B cell (primary cell): ENCODE results near the gene GIMAP6. TPM values are rescaled to one million over a fixed set of nuclear protein-coding genes. Genes with fewer than 3 reads are reported as not detected.
"Not testable (repeated sequence)": the region's sequence is repeated elsewhere in the genome, so short reads cannot be mapped to it uniquely, and the experiment has no call there.

Experiments
- ATAC-seq: fragments of 200-7000 bp; cut with Tn5 transposase; one replicate; pipeline ENCODE4 v1.10.0; 2021; ENCODE audit warnings: low read depth, mild to moderate bottlenecking, moderate number of reproducible peaks, moderate library complexity
- CTCF ChIA-PET: fragments of 350-600 bp; sonication (Branson Sonifier 250); formaldehyde crosslinking; loops from one replicate; lab custom pipeline; 2021; ENCODE audit warnings: antibody characterized with exemption, inconsistent platforms; lab: Charles Lee
- POLR2A ChIA-PET: fragments of 350-600 bp; sonication (Branson Sonifier 250); formaldehyde crosslinking; loops from one replicate; lab custom pipeline; 2021; ENCODE audit warnings: antibody characterized with exemption; lab: Charles Lee
- DNase-seq: peaks from one replicate; pipeline ENCODE4 v3.0.0; 2013
- H2AFZ ChIP-seq: 2 replicates; pipeline ENCODE4 v1.6.1; 2012; ENCODE audit warnings: mild to moderate bottlenecking, low read depth, low read length; ENCODE audit not compliant: insufficient read depth, poor library complexity, severe bottlenecking
- H3K27ac ChIP-seq, 2 donors: 1 replicate in 1 of 2; 2 replicates in 1 of 2; pipeline ENCODE4 v1.5.1; 2012 to 2013; ENCODE audit warnings: low read length in 2 of 2, mild to moderate bottlenecking in 2 of 2, moderate library complexity in 1 of 2
- H3K27me3 ChIP-seq, 4 experiments: fragments of 200-600 bp in 1 of 4; sonication (generic) in 1 of 4; replicated peaks in 1 of 4; 1 replicate in 2 of 4; 2 replicates in 2 of 4; pipeline versions ENCODE4 v1.6.1 to v1.7.0; 2013 to 2016; ENCODE audit warnings: low read length in 3 of 4, mild to moderate bottlenecking in 2 of 4, mixed read lengths in 1 of 4, moderate library complexity in 1 of 4; ENCODE audit not compliant: insufficient read depth in 4 of 4, control insufficient read depth in 3 of 4; ENCODE audit errors: control extremely low read depth in 1 of 4
- H3K36me3 ChIP-seq, 2 experiments: replicated peaks in 1 of 2; 1 replicate in 1 of 2; 2 replicates in 1 of 2; pipeline versions ENCODE4 v1.6.1 to v1.7.1; 2013; ENCODE audit warnings: low read length in 1 of 2; ENCODE audit not compliant: insufficient read depth in 2 of 2, control insufficient read depth in 1 of 2; ENCODE audit errors: control extremely low read depth in 1 of 2, extremely low read depth in 1 of 2
- H3K4me1 ChIP-seq, 2 donors: fragments of 200-600 bp in 1 of 2; sonication (generic) in 1 of 2; 1 replicate in 1 of 2; 2 replicates in 1 of 2; pipeline versions ENCODE4 v1.5.1 to v1.6.1; 2013 to 2017; ENCODE audit warnings: low read length in 2 of 2; ENCODE audit not compliant: control insufficient read depth in 2 of 2, insufficient read depth in 2 of 2
- H3K4me2 ChIP-seq: replicated peaks from 2 replicates; pipeline ENCODE3; 2012; ENCODE audit warnings: mild to moderate bottlenecking, low read depth, low read length; ENCODE audit not compliant: poor library complexity, severe bottlenecking
- H3K4me3 ChIP-seq, 5 experiments: fragments of 200-600 bp in 1 of 5; sonication (generic) in 1 of 5; 1 replicate in 3 of 5; 2 replicates in 2 of 5; pipeline versions ENCODE4 v1.5.1 to v1.7.0; 2011 to 2016; ENCODE audit warnings: low read length in 4 of 5, mild to moderate bottlenecking in 4 of 5, low read depth in 2 of 5, control low read depth in 1 of 5, moderate library complexity in 1 of 5; ENCODE audit not compliant: insufficient read depth in 1 of 5; ENCODE audit errors: control extremely low read depth in 1 of 5, extremely low read depth in 1 of 5
- H3K79me2 ChIP-seq: fragments of 200-600 bp; sonication (generic); one replicate; pipeline ENCODE4 v1.6.0; 2016; ENCODE audit warnings: low read length; ENCODE audit not compliant: control insufficient read depth, insufficient read depth
- H3K9ac ChIP-seq: fragments of 200-600 bp; sonication (generic); 2 replicates; pipeline ENCODE4 v1.6.1; 2017; ENCODE audit warnings: mild to moderate bottlenecking, low read length, moderate library complexity
- H3K9me3 ChIP-seq, 3 donors: one replicate each; pipeline versions ENCODE4 v1.6.1 to v1.7.1; 2013; ENCODE audit warnings: low read length in 2 of 3; ENCODE audit not compliant: control insufficient read depth in 2 of 3, insufficient read depth in 1 of 3; ENCODE audit errors: control extremely low read depth in 1 of 3
- H4K20me1 ChIP-seq: 2 replicates; pipeline ENCODE4 v1.6.0; 2012; ENCODE audit warnings: mild to moderate bottlenecking, low read length; ENCODE audit not compliant: insufficient read depth, control insufficient read depth, poor library complexity, severe bottlenecking
- H3K27ac Mint-ChIP-seq: one replicate; pipeline ENCODE4 v1.8.0; 2021; ENCODE audit warnings: mixed read lengths
- H3K27me3 Mint-ChIP-seq: one replicate; pipeline ENCODE4 v1.8.0; 2021; ENCODE audit warnings: mixed read lengths
- H3K4me1 Mint-ChIP-seq: one replicate; pipeline ENCODE4 v1.8.0; 2021; ENCODE audit warnings: mixed read lengths
- H3K4me3 Mint-ChIP-seq: one replicate; pipeline ENCODE4 v1.8.0; 2021; ENCODE audit warnings: mixed read lengths
- H3K9me3 Mint-ChIP-seq: one replicate; pipeline ENCODE4 v1.8.0; 2022; ENCODE audit warnings: mixed read lengths; ENCODE audit not compliant: insufficient read depth
- EZH2 ChIP-seq: IDR thresholded peaks from 2 replicates; pipeline ENCODE4 v1.6.1; 2012; ENCODE audit warnings: borderline replicate concordance, low read depth, mild to moderate bottlenecking, moderate library complexity, low read length; ENCODE audit not compliant: insufficient read depth, poor library complexity, severe bottlenecking
- WGBS: methylation state at CpG from one replicate; pipeline ENCODE4 v1.1.5; 2013; ENCODE audit warnings: missing lambda C conversion rate; ENCODE audit not compliant: insufficient coverage; 5-methylcytosine and 5-hydroxymethylcytosine counted together
- intact Hi-C: fragments of 100-400 bp; cut with micrococcal nuclease; formaldehyde crosslinking; loops from one replicate; pipeline ENCODE4 v1.10.0; 2022
- polyA plus RNA-seq: library from polyadenylated mRNA; depleted of rRNA; stranded (reverse); fragments of >200 nt; gene quantifications from 2 replicates; pipeline ENCODE4 v1.2.3, GENCODE V29; 2012
- total RNA-seq, 2 donors: library from RNA; stranded (reverse); fragments of 120-200 nt in 1 of 2; gene quantifications; 1 replicate in 1 of 2; 2 replicates in 1 of 2; pipeline versions ENCODE4 v1.2.3 to v1.2.4, GENCODE V29; 2013 to 2022
- TF ChIP-seq, protein P1 (sequence below): fragments of 200-600 bp; IDR thresholded peaks from one replicate; pipeline ENCODE4 v1.8.0; 2022; ENCODE audit warnings: antibody characterized with exemption, mild to moderate bottlenecking

GIMAP6 gene
- total and polyA plus RNA-seq, 2 donors (not counting 1 experiment from before 2014, with no cell fraction given), result 0.39 to 0.45 TPM

DNA sequence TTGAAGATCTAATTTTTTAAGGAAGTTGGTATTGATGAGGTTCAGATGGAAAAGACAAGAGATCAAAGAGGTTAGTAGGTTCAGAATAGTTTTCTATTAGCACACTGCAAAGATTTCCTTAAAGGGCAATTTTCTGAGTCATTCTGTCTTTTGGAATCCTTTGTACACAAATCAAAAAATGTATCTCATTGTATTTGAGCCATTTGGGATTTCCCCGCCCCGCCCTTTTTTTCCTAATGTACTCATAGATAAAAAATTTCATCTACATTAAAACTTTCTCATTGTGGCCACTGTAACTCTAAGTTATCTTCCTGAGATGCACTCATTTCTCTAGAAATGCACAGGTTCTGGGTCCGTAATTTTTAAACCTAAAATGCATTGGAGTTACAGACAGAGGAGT is 12.1 kb downstream of the GIMAP6 start:
- Histone ChIP-seq H3K79me2 (no peaks in the 10 kb centered on the region), H3K27me3 (no peaks in the 10 kb centered on the region), H3K4me2 (no peak overlapping the region), H2AFZ (no peak overlapping the region), H3K9ac (no peak overlapping the region), H3K36me3 (no peaks in the 10 kb centered on the region), H3K27ac (no peak overlapping the region), H3K4me1 (no peaks in the 10 kb centered on the region), H3K9me3 (no peaks in the 10 kb centered on the region), H3K4me3 (no peak overlapping the region), H4K20me1 (no peaks in the 10 kb centered on the region)
- no peak for DNase-seq
- Mint-ChIP-seq H3K27ac (no peak overlapping the region), H3K4me1 (no peaks in the 10 kb centered on the region), H3K27me3 (peaks cover 8% of the 10 kb centered on the region), H3K4me3 (no peak overlapping the region), H3K9me3 (no peaks in the 10 kb centered on the region)
- ChIA-PET CTCF (no interaction called here), POLR2A (no interaction called here)
- intact Hi-C loops, result no loop called here
- no peak for ATAC-seq
- 86% methylated on average over 3 of the region's 3 CpGs for WGBS
- no peak for TF ChIP-seq EZH2
- TF ChIP-seq, protein P1, sequence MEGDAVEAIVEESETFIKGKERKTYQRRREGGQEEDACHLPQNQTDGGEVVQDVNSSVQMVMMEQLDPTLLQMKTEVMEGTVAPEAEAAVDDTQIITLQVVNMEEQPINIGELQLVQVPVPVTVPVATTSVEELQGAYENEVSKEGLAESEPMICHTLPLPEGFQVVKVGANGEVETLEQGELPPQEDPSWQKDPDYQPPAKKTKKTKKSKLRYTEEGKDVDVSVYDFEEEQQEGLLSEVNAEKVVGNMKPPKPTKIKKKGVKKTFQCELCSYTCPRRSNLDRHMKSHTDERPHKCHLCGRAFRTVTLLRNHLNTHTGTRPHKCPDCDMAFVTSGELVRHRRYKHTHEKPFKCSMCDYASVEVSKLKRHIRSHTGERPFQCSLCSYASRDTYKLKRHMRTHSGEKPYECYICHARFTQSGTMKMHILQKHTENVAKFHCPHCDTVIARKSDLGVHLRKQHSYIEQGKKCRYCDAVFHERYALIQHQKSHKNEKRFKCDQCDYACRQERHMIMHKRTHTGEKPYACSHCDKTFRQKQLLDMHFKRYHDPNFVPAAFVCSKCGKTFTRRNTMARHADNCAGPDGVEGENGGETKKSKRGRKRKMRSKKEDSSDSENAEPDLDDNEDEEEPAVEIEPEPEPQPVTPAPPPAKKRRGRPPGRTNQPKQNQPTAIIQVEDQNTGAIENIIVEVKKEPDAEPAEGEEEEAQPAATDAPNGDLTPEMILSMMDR, result no peak

DNA sequence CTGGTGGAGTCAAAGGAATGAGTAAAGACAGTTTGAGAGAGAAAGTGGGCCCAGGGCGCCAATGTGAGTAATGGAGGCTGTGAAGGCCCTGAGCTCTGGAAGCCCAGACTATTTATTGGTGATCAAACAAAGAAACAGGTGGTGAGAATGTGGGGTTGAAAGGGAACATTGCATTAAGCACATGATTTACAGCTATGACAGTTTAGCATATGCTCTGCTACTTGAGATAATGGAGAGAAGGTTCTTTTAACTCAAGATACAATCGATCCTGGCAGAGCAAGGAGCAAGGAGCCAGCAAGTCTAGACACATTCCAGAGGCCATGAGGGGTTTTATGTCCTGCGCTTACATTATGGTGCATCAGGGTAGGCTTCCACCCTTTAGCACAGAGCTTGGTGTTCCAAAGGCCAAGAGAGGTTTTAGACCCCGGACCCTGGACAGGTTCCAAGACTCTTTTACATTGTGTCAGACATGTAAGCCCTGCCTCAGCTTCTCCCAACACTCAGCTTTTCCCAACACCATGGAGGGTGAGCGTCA is 16.9 kb downstream of the GIMAP6 start:
- H4K20me1 ChIP-seq, ATAC-seq, H3K9me3 ChIP-seq, H3K9me3 Mint-ChIP-seq, H3K79me2 ChIP-seq, H3K27ac Mint-ChIP-seq, H3K4me1 Mint-ChIP-seq, H2AFZ ChIP-seq, H3K4me2 ChIP-seq, H3K27me3 Mint-ChIP-seq, H3K27me3 ChIP-seq, DNase-seq, H3K9ac ChIP-seq, H3K4me1 ChIP-seq, intact Hi-C loops, H3K36me3 ChIP-seq, H3K27ac ChIP-seq, CTCF ChIA-PET, H3K4me3 Mint-ChIP-seq, POLR2A ChIA-PET, H3K4me3 ChIP-seq: not testable (repeated sequence)
- WGBS, result 79% methylated on average over 3 of the region's 5 CpGs

DNA sequence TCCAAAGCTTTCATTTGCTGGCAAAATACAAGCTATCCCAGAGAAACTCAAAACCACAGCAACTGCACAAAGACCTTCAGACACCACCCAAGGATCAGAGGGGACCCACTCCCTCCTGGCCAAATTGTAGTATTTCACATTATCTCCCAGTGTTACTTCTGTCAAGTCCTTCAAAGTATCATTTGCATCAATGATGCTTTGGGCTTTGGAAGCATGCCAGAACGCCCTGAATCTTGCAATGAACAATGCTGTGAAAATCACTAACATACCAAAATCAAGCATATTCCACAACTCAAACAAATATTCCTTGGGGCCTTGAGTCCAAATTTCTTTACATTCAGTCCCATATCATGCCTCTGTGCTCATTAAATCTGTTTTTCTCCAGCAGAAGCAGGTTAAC is 17.8 kb downstream of the GIMAP6 start:
- H3K4me1 Mint-ChIP-seq, H3K9me3 Mint-ChIP-seq: not testable (repeated sequence)

More for the DNA sequence above, 17.8 kb downstream of the GIMAP6 start:
- H3K27ac Mint-ChIP-seq, DNase-seq, H3K79me2 ChIP-seq, H3K4me3 Mint-ChIP-seq, H3K27me3 ChIP-seq, H3K9me3 ChIP-seq, CTCF ChIA-PET, H3K4me1 ChIP-seq, ATAC-seq, H3K9ac ChIP-seq, H3K4me3 ChIP-seq, H3K36me3 ChIP-seq, H3K27me3 Mint-ChIP-seq, POLR2A ChIA-PET, intact Hi-C loops, H3K27ac ChIP-seq, H3K4me2 ChIP-seq, H4K20me1 ChIP-seq, H2AFZ ChIP-seq: not testable (repeated sequence)
- 78% methylated on average over 1 of the region's 1 CpG for WGBS
